Heart left ventricle (tissue), 16 donors: ENCODE results near the gene PHACTR3. TPM values are rescaled to one million over a fixed set of nuclear protein-coding genes. Genes with fewer than 3 reads are reported as not detected.

Experiments used
- ATAC-seq, 4 donors: fragments of 200-7000 bp; cut with Tn5 transposase; one replicate each; pipeline ENCODE4 v1.9.1; 2020 to 2022; ENCODE audit warnings: moderate library complexity in 4 of 4, mild to moderate bottlenecking in 3 of 4, moderate number of reproducible peaks in 1 of 4
- DNase-seq, 5 donors: peaks; one replicate each; pipeline ENCODE4 v3.0.0-alpha.2; 2020
- H3K27ac ChIP-seq, 12 donors: fragments of 200-600 bp; sonication (generic) in 4 of 12; one replicate each; pipeline versions ENCODE4 v1.5.0 to v1.8.0; 2016 to 2022; ENCODE audit warnings: mild to moderate bottlenecking in 2 of 12
- H3K27me3 ChIP-seq, 9 donors: fragments of 200-600 bp; sonication (generic) in 2 of 9; one replicate each; pipeline versions ENCODE4 v1.5.1 to v1.8.0; 2016 to 2022; ENCODE audit warnings: mild to moderate bottlenecking in 3 of 9
- H3K36me3 ChIP-seq, 9 donors: fragments of 200-600 bp; sonication (generic) in 2 of 9; one replicate each; pipeline versions ENCODE4 v1.5.0 to v1.8.0; 2018 to 2022; ENCODE audit warnings: mild to moderate bottlenecking in 2 of 9
- H3K4me1 ChIP-seq, 12 donors: fragments of 200-600 bp; sonication (generic) in 4 of 12; one replicate each; pipeline versions ENCODE4 v1.5.0 to v1.8.0; 2016 to 2022; ENCODE audit warnings: mild to moderate bottlenecking in 3 of 12
- H3K4me3 ChIP-seq, 12 donors: fragments of 200-600 bp; sonication (generic) in 4 of 12; one replicate each; pipeline versions ENCODE4 v1.5.0 to v1.8.0; 2017 to 2022; ENCODE audit warnings: mild to moderate bottlenecking in 9 of 12, moderate library complexity in 4 of 12
- H3K9me3 ChIP-seq, 12 donors: fragments of 200-600 bp; sonication (generic) in 4 of 12; one replicate each; pipeline versions ENCODE4 v1.5.0 to v1.8.0; 2016 to 2022; ENCODE audit warnings: mild to moderate bottlenecking in 1 of 12
- CTCF ChIP-seq, 12 donors: fragments of 200-600 bp; sonication (generic) in 4 of 12; IDR thresholded peaks; one replicate each; pipeline versions ENCODE4 v1.5.0 to v1.8.0; 2018 to 2022; ENCODE audit warnings: antibody characterized with exemption in 12 of 12, mild to moderate bottlenecking in 5 of 12
- POLR2A ChIP-seq, 2 donors: fragments of 450-650 bp; IDR thresholded peaks; one replicate each; pipeline ENCODE4 v1.6.1; 2017; ENCODE audit warnings: antibody characterized with exemption in 2 of 2, mild to moderate bottlenecking in 2 of 2, moderate library complexity in 2 of 2
- WGBS, 4 donors: extraction: QIAGEN DNeasy Blood & Tissue Kit in 2 of 4; methylation state at CpG; one replicate each; pipeline versions ENCODE4 v1.1.5 to v1.1.7; 2013 to 2018; 5-methylcytosine and 5-hydroxymethylcytosine counted together
- intact Hi-C, 10 donors: fragments of 100-400 bp; cut with DNase I; formaldehyde crosslinking; loops; one replicate each; pipeline versions ENCODE4 v1.11.1 to v1.14.2; 2022
- polyA plus RNA-seq, 2 donors: library from polyadenylated mRNA; stranded (reverse); fragments of 200-250 nt; gene quantifications; one replicate each; pipeline ENCODE4 v1.2.3, GENCODE V29; 2013
- total RNA-seq, 9 donors: library from RNA; depleted of rRNA in 2 of 9; stranded (reverse); fragments of >200 nt in 2 of 9; fragmentation: NEBNext Ultra II Directional in 3 of 9; extraction: Animal tissue kit (Norgen Biotek cat#: 25700) in 3 of 9; gene quantifications; one replicate each; pipeline versions ENCODE4 v1.1.0 to v1.2.4, GENCODE V29; 2016 to 2023
- donor health status: ischemic (EF 13 %, LVEDD 7.1; RV severe dilation, severe dysfunction).
- donor health status: healthy with polysubstance abuse.
- donor health status: DM: no; HTN: yes; CAD: no.
- donor health status: DM: no; HTN: no; CAD: no.
- donor health status: ischemic (EF 25% LVEDD 6.9; RV normal size, moderate dysfunction).
- donor health status: ischemic (EF 25% LVEDD 5.7; RV mildly dilated, moderate dysfunction).
- donor health status: healthy.
- donor health status: DM: yes; HTN: yes; CAD: no.
- donor health status: ischemic (EF 35%, LVEDD 5.7; RV mildly dilated, moderate dysfunction).
- donor health status: nonischemic (EF 11% LVEDD 7.7; RV severe dilation, severe dysfunction).
- donor health status: DM: yes; HTN: yes; CAD: no.
- donor health status: PGD.
- donor health status: ischemic (EF 29% LVEDD 5.4; RV normal size, mild dysfunction).
- donor health status: nonischemic (EF 23%, LVEDD 6.1; RV moderate dilation, normal function).

The PHACTR3 gene
- total and polyA plus RNA-seq, 11 donors = 0.19 to 14.6 (median 3.5) TPM

GRCh38 chr20:59608396-59608795 lies 4.1 kb downstream of the PHACTR3 start:
- H3K27me3 ChIP-seq = peaks cover 12 to 69% (median 50%) of the 10 kb centered on the region in 9 donors
- peaks cover 0 to 26% (median 0%) of the 10 kb centered on the region in 12 donors for H3K4me1 ChIP-seq
- no peaks in the 10 kb centered on the region for H3K9me3 ChIP-seq
- intact Hi-C loops = loop anchor here in 1 of 10 donors (5.0 kb wide), 1 partner anchor 99 kb away; no protein-coding TSS in a partner anchor
- 88 to 91% (median 89%) methylated on average over 6 of the region's 6 CpGs for WGBS, 4 donors
- peak in 1 of 5 donors; percentile 6 for DNase-seq
- H3K27ac ChIP-seq = no peak overlapping the region
- H3K4me3 ChIP-seq = no peak overlapping the region
- TF ChIP-seq CTCF (IDR thresholded peaks at IDR 0.05) (no peak), POLR2A (IDR thresholded peaks at IDR 0.05) (no peak)
- no peak for ATAC-seq
- H3K36me3 ChIP-seq = no peaks in the 10 kb centered on the region

GRCh38 chr20:59608871-59609270 lies 4.5 kb downstream of the PHACTR3 start:
- H3K27me3 ChIP-seq = peaks cover 12 to 64% (median 45%) of the 10 kb centered on the region in 9 donors
- H3K4me3 ChIP-seq = no peak overlapping the region
- ATAC-seq = no peak
- no peaks in the 10 kb centered on the region for H3K9me3 ChIP-seq
- no peak overlapping the region for H3K27ac ChIP-seq
- no peaks in the 10 kb centered on the region for H3K36me3 ChIP-seq
- no peak for TF ChIP-seq POLR2A (IDR thresholded peaks at IDR 0.05)
- no peak for TF ChIP-seq CTCF (IDR thresholded peaks at IDR 0.05)
- intact Hi-C loops = loop anchor here in 1 of 10 donors (5.0 kb wide), 1 partner anchor 98 kb away; no protein-coding TSS in a partner anchor
- peak in 1 of 5 donors; percentile 4 for DNase-seq
- H3K4me1 ChIP-seq = peaks cover 0 to 24% (median 0%) of the 10 kb centered on the region in 12 donors
- WGBS, 4 donors = 79 to 92% (median 86%) methylated on average over 4 to 5 of the region's 5 CpGs

GRCh38 chr20:59611286-59611685 lies 6.9 kb downstream of the PHACTR3 start:
- H3K9me3 ChIP-seq = no peaks in the 10 kb centered on the region
- WGBS, 4 donors = 57 to 59% (median 58%) methylated on average over 4 of the region's 4 CpGs
- peaks cover 0 to 40% (median 24%) of the 10 kb centered on the region in 9 donors for H3K27me3 ChIP-seq
- no peaks in the 10 kb centered on the region for H3K36me3 ChIP-seq
- peaks cover 0 to 6% (median 0%) of the 10 kb centered on the region in 12 donors for H3K4me1 ChIP-seq
- intact Hi-C loops = no loop called here
- TF ChIP-seq POLR2A (IDR thresholded peaks at IDR 0.05) (no peak), CTCF (IDR thresholded peaks at IDR 0.05) (no peak)
- DNase-seq (peak in 4 of 5 donors; percentile 16 to 77 (median 46)), ATAC-seq (peak in 3 of 4 donors; percentile 55 to 87 (median 76))
- H3K27ac ChIP-seq = no peak overlapping the region
- H3K4me3 ChIP-seq = no peak overlapping the region

- Histone ChIP-seq H3K36me3 (no peaks in the 10 kb centered on the region), H3K27me3 (peaks cover 0 to 20% (median under 1%) of the 10 kb centered on the region in 9 donors), H3K9me3 (no peaks in the 10 kb centered on the region), H3K27ac (no peak overlapping the region), H3K4me3 (no peak overlapping the region), H3K4me1 (peaks cover 0 to 6% (median 0%) of the 10 kb centered on the region in 12 donors)
- TF ChIP-seq POLR2A (IDR thresholded peaks at IDR 0.05) (no peak), CTCF (IDR thresholded peaks at IDR 0.05) (no peak)
- DNase-seq = no peak
- intact Hi-C loops = no loop called here
- ATAC-seq = no peak
- WGBS, 4 donors = 85 to 90% (median 89%) methylated on average over 5 of the region's 5 CpGs
Observed at GRCh38 chr20:59613861-59614260, 9.5 kb downstream of the PHACTR3 start.
